H1 (cell line): ENCODE data around the gene CBL. TPM values are rescaled to one million over a fixed set of nuclear protein-coding genes. Genes with fewer than 3 reads are reported as not detected.
A peak's percentile ranks its signal among the peaks of the same experiment; 100 is the strongest.

ENCODE experiments used
- ASH2L ChIP-seq: fragments of 200-600, 300-600 bp; sonication (generic); IDR thresholded peaks from one replicate; pipeline ENCODE4 v1.7.1; 2017; ENCODE audit warnings: low read length
- ATF3 ChIP-seq: IDR thresholded peaks from 2 replicates; pipeline ENCODE4 v1.6.1; 2011; ENCODE audit warnings: low read depth, mild to moderate bottlenecking, low read length; ENCODE audit not compliant: insufficient read depth
- BACH1 ChIP-seq: IDR thresholded peaks from 2 replicates; pipeline ENCODE4 v1.6.1; 2012; ENCODE audit warnings: low read length, improper control_type of control experiment
- CBX5 ChIP-seq: fragments of 300-800, 300-1000 bp; sonication (generic); IDR thresholded peaks from 2 replicates; pipeline ENCODE4 v1.7.1; 2016; ENCODE audit warnings: antibody characterized with exemption, low read length, low read depth
- CHD2 ChIP-seq: IDR thresholded peaks from 2 replicates; pipeline ENCODE4 v1.6.1; 2012; ENCODE audit warnings: low read length, improper control_type of control experiment
- GABPA ChIP-seq: IDR thresholded peaks from 2 replicates; pipeline ENCODE4 v1.6.1; 2011; ENCODE audit warnings: mild to moderate bottlenecking, low read length, moderate library complexity, borderline replicate concordance; ENCODE audit not compliant: insufficient read depth
- HDAC6 ChIP-seq: IDR thresholded peaks from one replicate; pipeline ENCODE4 v1.7.1; 2012; ENCODE audit warnings: low read depth, mild to moderate bottlenecking, inconsistent platforms, low read length, moderate library complexity
- KDM4A ChIP-seq: IDR thresholded peaks from one replicate; pipeline ENCODE4 v1.7.1; 2012; ENCODE audit warnings: low read depth, mild to moderate bottlenecking, moderate library complexity, low read length, inconsistent platforms; ENCODE audit not compliant: severe bottlenecking
- KDM5A ChIP-seq: fragments of 200-600 bp; IDR thresholded peaks from 2 replicates; pipeline ENCODE4 v1.7.1; 2012; ENCODE audit warnings: mild to moderate bottlenecking, low read length, inconsistent platforms, mixed read lengths
- MAFK ChIP-seq: IDR thresholded peaks from 2 replicates; pipeline ENCODE4 v1.6.1; 2012; ENCODE audit warnings: low read depth, mild to moderate bottlenecking, improper control_type of control experiment, low read length
- NRF1 ChIP-seq: IDR thresholded peaks from 2 replicates; pipeline ENCODE4 v1.6.1; 2011; ENCODE audit warnings: mild to moderate bottlenecking, low read depth, low read length, improper control_type of control experiment
- POLR2AphosphoS5 ChIP-seq: IDR thresholded peaks from 2 replicates; pipeline ENCODE4 v1.6.1; 2011; ENCODE audit warnings: low read depth, low read length
- SP2 ChIP-seq: IDR thresholded peaks from 2 replicates; pipeline ENCODE4 v1.6.1; 2012; ENCODE audit warnings: mild to moderate bottlenecking, low read length, inconsistent platforms
- SP4 ChIP-seq: IDR thresholded peaks from 2 replicates; pipeline ENCODE4 v1.6.1; 2012; ENCODE audit warnings: low read length, inconsistent platforms
- polyA plus RNA-seq, 7 experiments: library from polyadenylated mRNA; depleted of rRNA in 3 of 7; stranded (reverse) in 5 of 7; unstranded in 2 of 7; fragments of >200 nt in 5 of 7; fragments of 200-250 nt in 2 of 7; gene quantifications; 1 replicate in 5 of 7; 2 replicates in 1 of 7; 4 replicates in 1 of 7; pipeline versions ENCODE4 v1.2.1 to v1.2.3, GENCODE V29; 2011 to 2013; ENCODE audit warnings: missing spikeins in 2 of 7, mixed read lengths in 2 of 7
- total RNA-seq: library from RNA; stranded (reverse); fragmentation: NEBNext Ultra II Directional; extraction: Animal tissue kit (Norgen Biotek cat#: 25700); gene quantifications from 2 replicates; pipeline ENCODE4 v1.2.1, GENCODE V29; 2021
- TF ChIP-seq, protein P1 (sequence below), 3 experiments: IDR thresholded peaks; 1 replicate in 2 of 3; 2 replicates in 1 of 3; pipeline versions ENCODE4 v1.5.1 to v1.6.1; 2011; ENCODE audit warnings: low read length in 3 of 3, mild to moderate bottlenecking in 3 of 3, inconsistent platforms in 2 of 3, low read depth in 1 of 3, moderate library complexity in 1 of 3; ENCODE audit not compliant: insufficient read depth in 1 of 3; ENCODE audit errors: control extremely low read depth in 1 of 3
- TF ChIP-seq, protein P2 (sequence below): IDR thresholded peaks from 2 replicates; pipeline ENCODE4 v1.6.1; 2012; ENCODE audit warnings: inconsistent platforms
- TF ChIP-seq, protein P3 (sequence below): IDR thresholded peaks from 2 replicates; pipeline ENCODE4 v1.6.1; 2012; ENCODE audit warnings: inconsistent platforms
- TF ChIP-seq, protein P4 (sequence below): IDR thresholded peaks from 2 replicates; pipeline ENCODE4 v1.6.1; 2012; ENCODE audit warnings: low read length, inconsistent platforms

CBL gene
- total and polyA plus RNA-seq, 2 of the 8 experiments (the other 6 are each of a cell fraction or from before 2014, with no cell fraction given): 23.1 to 57.8 TPM

DNA sequence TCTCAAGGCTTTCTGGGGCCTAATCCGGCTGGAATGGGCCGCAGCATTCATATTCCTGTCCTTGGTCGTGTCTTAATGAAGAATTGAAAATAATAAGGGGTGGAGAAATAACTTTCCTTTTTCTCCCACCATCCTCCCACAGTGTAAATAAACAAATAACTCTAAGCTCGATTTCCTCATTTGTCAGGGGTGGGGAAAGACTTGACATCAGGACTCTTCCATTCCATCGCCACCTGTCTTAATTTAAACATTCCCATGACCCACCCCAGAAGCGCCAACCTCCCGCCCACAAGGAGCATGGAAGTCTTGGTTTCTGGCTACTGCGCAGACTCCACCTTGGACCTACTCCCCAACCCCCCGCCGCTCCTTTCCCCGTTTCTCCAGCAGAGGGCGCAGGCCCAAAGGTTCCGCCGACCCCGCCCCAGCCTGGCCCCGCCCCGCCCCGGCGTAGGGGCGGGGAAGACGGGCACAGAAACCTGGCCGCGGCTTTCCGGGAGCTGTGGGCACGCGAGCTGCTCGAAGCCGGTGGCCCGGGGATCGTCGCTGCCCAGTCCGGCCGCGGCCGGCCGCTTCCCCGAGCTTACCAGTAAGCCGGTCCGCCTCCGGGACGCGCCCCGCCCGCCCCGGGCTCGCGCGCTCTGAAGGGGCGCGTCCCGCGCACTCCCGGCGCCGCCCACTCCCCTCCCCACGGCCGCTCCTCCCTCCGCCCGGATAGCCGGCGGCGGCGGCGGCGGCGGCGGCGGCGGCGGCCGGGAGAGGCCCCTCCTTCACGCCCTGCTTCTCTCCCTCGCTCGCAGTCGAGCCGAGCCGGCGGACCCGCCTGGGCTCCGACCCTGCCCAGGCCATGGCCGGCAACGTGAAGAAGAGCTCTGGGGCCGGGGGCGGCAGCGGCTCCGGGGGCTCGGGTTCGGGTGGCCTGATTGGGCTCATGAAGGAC is at the start of gene CBL (continued):
- no peak; the same call in 1 of the 2 replicates for TF ChIP-seq CHD2
- no peak for TF ChIP-seq HDAC6
- TF ChIP-seq NRF1: peak; percentile 52; the same call in 1 of the 2 replicates
- peak; percentile 76 for TF ChIP-seq KDM4A
- TF ChIP-seq KDM5A: no peak
- no peak for TF ChIP-seq MAFK
- TF ChIP-seq POLR2AphosphoS5: peak; percentile 57
- TF ChIP-seq GABPA: no peak
- TF ChIP-seq, protein P1, sequence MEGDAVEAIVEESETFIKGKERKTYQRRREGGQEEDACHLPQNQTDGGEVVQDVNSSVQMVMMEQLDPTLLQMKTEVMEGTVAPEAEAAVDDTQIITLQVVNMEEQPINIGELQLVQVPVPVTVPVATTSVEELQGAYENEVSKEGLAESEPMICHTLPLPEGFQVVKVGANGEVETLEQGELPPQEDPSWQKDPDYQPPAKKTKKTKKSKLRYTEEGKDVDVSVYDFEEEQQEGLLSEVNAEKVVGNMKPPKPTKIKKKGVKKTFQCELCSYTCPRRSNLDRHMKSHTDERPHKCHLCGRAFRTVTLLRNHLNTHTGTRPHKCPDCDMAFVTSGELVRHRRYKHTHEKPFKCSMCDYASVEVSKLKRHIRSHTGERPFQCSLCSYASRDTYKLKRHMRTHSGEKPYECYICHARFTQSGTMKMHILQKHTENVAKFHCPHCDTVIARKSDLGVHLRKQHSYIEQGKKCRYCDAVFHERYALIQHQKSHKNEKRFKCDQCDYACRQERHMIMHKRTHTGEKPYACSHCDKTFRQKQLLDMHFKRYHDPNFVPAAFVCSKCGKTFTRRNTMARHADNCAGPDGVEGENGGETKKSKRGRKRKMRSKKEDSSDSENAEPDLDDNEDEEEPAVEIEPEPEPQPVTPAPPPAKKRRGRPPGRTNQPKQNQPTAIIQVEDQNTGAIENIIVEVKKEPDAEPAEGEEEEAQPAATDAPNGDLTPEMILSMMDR (IDR thresholded peaks at IDR 0.05; ENCODE audit: control extremely low read depth in 1 of 3, insufficient read depth in 1 of 3, low read depth in 1 of 3, low read length in 3 of 3): peak; percentile 75 to 77 (median 77)
- 0 out of 2 replicates have a peak, but pooled peaks have one; percentile 68 for TF ChIP-seq SP4
- TF ChIP-seq, protein P2, sequence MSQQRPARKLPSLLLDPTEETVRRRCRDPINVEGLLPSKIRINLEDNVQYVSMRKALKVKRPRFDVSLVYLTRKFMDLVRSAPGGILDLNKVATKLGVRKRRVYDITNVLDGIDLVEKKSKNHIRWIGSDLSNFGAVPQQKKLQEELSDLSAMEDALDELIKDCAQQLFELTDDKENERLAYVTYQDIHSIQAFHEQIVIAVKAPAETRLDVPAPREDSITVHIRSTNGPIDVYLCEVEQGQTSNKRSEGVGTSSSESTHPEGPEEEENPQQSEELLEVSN: no peak; the same call in 1 of the 2 replicates
- no peak for TF ChIP-seq SP2
- TF ChIP-seq, protein P3, sequence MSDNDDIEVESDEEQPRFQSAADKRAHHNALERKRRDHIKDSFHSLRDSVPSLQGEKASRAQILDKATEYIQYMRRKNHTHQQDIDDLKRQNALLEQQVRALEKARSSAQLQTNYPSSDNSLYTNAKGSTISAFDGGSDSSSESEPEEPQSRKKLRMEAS: no peak
- TF ChIP-seq, protein P4, sequence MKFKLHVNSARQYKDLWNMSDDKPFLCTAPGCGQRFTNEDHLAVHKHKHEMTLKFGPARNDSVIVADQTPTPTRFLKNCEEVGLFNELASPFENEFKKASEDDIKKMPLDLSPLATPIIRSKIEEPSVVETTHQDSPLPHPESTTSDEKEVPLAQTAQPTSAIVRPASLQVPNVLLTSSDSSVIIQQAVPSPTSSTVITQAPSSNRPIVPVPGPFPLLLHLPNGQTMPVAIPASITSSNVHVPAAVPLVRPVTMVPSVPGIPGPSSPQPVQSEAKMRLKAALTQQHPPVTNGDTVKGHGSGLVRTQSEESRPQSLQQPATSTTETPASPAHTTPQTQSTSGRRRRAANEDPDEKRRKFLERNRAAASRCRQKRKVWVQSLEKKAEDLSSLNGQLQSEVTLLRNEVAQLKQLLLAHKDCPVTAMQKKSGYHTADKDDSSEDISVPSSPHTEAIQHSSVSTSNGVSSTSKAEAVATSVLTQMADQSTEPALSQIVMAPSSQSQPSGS: no peak
- TF ChIP-seq ASH2L: peak; percentile 78
- no peak for TF ChIP-seq BACH1
- no peak for TF ChIP-seq CBX5
- no peak for TF ChIP-seq ATF3
